ENCODE data around the gene LRGUK.

- TF ChIP-seq CTCF (conservative IDR thresholded peaks at IDR 0.05): no peak
- no peak for TF ChIP-seq ZFX (IDR thresholded peaks at IDR 0.05)
Observed at GRCh38 chr7:134276951-134277350, 149.8 kb downstream of the LRGUK start.

All from C4-2B (cell line).